ENCODE data around the gene CCNT2. TPM values are rescaled to one million over a fixed set of nuclear protein-coding genes. Genes with fewer than 3 reads are reported as not detected.

CCNT2 gene
- total RNA-seq, 1 donor from 2014 or later: 24.1 TPM

Other genes starting within 250 kb of the CCNT2 start
- 0.38 TPM for gene TMEM163, start 199.8 kb upstream of the CCNT2 start, total RNA-seq
- gene ACMSD, start 80.2 kb upstream of the CCNT2 start, total RNA-seq: not detected
- not detected for gene MAP3K19, start 128.6 kb downstream of the CCNT2 start, total RNA-seq
- 47.8 TPM for gene RAB3GAP1, start 133.5 kb downstream of the CCNT2 start, total RNA-seq